NCI-H524 treated with DMSO at 0.1 percent for 48 hours (cell line): Measurements from ENCODE around the gene LGALS9.
A peak's percentile ranks its signal among the peaks of the same experiment; 100 is the strongest.

Experiments used
- DNase-seq: peaks from one replicate; lab custom pipeline; 2025; lab: John Stamatoyannopoulos, UW

The LGALS9 gene

DNA sequence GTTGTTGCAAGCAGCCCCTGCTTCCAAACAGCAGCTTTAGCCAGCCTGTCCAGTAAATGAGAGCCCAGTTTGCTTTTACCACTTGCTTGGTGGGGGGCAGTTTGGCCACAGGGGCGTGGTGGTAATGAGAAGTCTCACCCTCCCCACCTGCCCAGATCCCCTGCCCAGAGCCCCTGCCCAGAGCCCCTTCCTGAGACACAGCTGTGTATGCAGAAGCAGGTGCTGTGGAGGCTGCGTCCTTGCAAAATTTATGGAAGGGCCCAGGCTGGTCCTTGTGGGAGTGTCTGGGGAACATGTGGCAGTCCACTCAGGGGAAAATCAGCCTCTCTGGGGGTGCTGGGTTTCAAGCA, 27.6 kb upstream of the LGALS9 start:
- no peak for DNase-seq

DNA sequence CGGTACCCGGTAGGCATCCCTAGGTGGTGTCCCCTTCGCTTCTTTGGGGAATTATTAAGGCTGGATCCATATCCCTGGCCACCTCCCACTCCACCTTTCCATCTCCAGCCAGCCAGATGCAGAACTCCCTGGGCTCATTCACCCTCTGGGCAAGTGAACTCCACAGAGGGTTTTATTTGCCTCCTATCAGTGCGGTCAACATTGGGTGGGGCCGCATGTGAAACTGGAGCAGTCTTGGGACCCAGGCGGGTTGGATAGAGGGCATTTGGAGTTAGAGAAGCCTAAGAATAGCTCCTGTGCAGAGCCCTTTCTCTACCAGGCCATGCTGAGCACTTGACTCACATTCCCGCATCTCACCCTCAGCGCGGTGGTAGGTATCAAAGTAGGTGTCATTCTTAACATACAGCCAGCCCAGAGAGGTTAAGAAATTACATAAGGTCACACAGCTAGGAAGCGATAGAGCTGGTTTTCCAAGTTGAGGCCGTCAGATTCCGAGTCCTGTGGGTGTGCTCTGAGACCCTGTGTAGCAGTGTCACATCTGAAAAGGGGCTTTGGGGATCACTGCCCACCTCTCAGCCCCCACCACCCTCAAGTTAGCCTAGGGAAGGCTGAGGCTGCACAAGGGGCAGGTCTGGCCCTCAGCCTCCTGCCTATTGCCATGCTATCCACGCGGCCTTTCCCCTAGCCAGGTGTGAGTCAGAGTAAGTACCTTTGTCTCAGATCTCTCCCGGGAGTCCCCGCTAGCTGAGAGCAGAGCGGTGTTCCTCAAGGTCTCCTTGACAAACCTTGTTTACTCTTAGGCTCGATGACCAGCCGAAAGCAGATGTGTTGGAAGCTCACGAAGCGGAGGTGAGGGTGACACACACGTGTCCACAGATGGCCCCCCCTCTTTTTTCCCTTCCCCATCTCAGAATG, 26.9 kb upstream of the LGALS9 start:
- DNase-seq: no peak

DNA sequence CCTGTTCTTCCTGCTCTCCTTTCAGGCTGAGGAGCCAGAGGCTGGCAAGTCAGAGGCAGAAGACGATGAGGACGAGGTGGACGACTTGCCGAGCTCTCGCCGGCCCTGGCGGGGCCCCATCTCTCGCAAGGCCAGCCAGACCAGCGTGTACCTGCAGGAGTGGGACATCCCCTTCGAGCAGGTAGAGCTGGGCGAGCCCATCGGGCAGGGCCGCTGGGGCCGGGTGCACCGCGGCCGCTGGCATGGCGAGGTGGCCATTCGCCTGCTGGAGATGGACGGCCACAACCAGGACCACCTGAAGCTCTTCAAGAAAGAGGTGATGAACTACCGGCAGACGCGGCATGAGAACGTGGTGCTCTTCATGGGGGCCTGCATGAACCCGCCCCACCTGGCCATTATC, 25.6 kb upstream of the LGALS9 start:
- DNase-seq: no peak

GRCh38 chr17:27607521-27608091, 23.4 kb upstream of the LGALS9 start:
- DNase-seq: no peak

- no peak for DNase-seq
Measured at GRCh38 chr17:27608328-27609230, 22.4 kb upstream of the LGALS9 start.

GRCh38 chr17:27609611-27610303, 21.2 kb upstream of the LGALS9 start:
- DNase-seq: no peak

DNA sequence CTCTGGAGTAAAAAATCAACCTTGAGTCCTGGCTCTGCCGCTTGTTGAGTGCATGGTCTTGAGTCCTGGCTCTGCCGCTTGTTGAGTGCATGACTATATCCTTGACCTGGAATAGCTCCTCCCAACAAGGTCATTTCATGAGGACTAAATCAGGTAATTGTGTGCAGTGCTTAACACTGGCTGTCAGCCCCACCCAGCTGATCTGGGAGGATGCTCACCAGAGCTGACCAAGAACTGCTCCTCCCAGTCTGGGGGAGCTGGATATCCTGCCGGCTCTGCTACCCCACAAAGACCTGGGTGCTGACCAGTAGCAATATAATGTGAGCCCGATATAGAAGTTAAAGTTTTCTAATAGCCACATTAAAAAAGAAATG, 20.7 kb upstream of the LGALS9 start:
- DNase-seq: no peak

GRCh38 chr17:27612160-27612770, 18.7 kb upstream of the LGALS9 start:
- DNase-seq: no peak

DNA sequence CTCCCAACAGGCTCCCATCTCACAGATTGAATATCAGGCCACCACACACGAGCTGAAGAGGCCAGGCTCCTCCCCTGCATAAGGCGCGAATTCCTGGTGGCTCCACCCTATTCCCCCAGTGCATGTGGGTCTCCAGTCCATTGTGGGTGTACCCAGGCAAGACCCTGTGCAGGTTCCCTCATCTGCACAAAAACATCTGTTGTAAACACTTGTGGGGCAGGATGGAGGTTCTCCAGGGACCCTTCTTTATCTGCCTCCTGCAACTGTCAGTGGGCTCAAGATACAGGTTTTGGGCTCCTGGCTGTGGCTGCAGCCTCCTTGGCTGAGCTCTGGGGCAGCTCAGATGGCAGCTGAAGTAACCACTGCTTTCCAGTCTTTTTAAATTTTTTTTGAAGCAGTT, 17.6 kb upstream of the LGALS9 start:
- no peak for DNase-seq

- DNase-seq: no peak
Measured at GRCh38 chr17:27615121-27615520, 15.9 kb upstream of the LGALS9 start.

GRCh38 chr17:27616414-27616813, 14.6 kb upstream of the LGALS9 start:
- DNase-seq: no peak

GRCh38 chr17:27618417-27618816, 12.6 kb upstream of the LGALS9 start:
- DNase-seq: no peak

DNA sequence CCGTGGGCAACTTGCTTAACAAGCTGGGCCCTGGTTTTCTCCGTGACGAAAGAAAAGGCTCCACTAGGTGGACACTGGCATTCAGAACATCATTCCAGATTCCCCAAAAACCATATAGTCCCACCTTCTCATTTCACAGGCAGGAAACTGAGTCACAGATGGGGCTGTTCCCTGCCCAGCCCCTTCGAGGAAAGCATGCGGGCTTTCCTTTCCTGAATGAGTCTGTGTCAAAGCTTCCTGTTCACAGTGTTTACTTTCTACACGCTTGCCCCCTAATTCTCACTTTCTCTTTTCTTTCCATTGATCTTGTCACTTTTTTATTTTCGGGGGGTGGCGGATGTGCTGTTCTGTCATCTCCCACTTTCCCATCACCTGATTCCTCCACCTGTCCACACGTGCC, 10.3 kb upstream of the LGALS9 start:
- DNase-seq: no peak

DNA sequence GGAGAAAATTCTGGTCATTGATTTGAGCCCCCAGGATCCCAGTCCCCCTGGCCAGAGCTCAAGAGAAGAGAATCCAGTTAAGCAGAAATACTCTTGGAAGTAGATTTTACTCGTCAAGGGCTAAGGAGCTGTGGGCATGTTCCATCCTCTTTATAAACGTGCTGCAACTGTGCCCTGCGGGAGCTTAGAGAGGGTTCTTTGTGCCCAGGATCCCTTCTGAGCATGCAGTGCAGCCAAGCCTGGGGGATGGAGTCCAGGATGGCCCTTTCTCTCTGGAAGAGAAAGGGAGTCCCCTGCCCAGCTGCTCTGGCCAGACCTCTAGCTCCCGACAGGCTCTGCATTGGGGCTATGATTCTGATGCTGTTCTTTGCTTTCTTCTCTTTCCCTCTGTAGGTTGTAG, 9.5 kb upstream of the LGALS9 start:
- DNase-seq: no peak

- DNase-seq: no peak
Measured at GRCh38 chr17:27621942-27622559, 8.9 kb upstream of the LGALS9 start.

DNA sequence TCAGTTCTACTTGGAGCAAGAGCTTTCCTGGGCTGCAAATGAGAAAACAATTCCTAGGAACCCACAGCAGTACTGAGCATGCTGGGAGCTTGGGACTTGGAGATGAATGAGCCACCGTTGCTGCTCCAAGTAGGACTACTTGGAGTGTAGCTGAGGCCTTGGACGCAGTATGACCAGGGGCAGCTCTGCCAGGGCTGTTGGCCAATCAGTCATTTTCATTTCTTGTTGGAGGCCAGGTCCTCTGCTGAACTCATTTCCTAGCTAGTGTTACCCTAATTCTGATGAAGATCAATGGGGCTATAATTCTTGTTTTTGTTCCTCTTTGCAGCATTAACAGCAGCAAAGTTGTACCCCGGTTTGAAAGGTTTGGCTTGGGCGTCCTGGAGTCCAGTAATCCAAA, 8.0 kb upstream of the LGALS9 start:
- no peak for DNase-seq

DNA sequence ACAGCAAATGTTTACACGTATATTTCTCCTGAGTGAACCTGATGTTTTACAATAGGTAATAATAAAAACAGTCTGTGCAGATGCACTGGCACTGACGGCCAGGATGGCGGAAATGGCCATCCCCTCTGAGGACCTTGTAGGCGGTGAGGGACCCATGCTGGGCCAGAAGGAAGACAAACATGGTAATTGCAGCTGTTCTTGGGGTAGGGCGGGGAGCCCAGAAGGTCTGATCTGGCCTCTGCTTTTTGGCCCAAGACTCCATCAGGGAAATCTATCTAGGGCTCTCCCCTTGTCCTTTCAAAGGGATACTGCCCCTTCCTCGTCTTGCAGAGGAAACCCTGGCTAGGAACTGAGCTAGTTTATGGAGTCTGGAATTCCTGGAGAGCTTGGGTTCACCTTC, 7.4 kb upstream of the LGALS9 start:
- DNase-seq: no peak

DNA sequence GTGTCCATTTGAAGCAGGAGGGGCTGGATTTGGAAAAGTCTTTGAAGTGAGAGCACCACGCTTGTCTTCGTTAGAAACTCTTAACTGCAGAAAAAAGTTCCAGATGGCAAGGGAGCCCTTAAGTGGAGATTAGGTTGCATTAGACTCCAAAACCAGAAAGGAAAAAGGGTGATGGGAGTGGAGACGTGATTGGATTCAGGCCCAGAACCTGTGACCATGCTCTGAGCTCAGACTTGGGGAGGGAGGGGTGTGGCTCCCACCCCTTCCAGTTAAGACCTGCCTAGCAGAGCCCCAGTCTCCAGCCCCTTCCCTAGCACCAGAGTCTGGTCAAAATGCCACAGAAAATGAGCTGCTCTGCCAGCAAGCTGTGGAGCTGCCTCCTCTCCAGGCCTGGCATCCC, 6.4 kb upstream of the LGALS9 start:
- peak; percentile 98 for DNase-seq

DNA sequence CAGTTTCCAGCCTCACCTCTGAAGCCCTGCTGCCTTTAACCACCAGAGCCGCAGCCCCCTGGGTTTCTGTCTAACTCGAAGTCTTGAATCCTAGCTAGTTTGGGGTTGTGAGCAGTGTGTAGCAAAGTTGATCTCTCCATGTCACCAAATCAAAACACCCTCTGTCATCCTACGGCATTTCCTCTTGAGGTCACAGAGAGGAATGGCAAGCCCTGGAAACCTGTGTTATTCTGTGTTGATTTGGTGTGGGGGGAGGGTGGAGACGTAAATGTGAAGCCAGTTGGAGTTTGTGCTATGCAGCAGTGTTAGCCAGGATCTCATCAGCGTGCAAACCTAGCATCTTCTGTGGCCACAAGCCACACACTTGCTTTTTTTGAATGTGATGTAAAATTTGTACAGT, 5.1 kb upstream of the LGALS9 start:
- no peak for DNase-seq

DNA sequence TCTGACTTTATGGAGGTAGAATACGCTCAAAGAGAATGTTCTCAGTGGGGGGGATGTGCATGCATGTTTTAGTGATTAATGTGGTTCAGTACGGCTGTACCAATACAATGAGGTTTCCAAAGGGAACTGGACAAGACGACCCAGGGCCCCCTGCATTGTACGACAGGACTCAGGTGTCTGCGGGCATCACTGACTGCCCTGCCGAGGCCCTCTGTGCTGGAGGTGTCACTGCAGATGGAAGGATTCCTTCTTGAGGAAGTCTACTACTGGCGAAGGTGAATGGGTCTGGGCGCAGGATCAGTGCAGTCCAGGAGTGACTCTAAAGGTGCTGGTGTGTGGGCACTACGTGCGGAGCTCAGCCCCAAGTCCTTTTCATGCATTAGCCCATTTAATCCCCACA, 3.5 kb upstream of the LGALS9 start:
- no peak for DNase-seq

GRCh38 chr17:27628376-27628775, 2.6 kb upstream of the LGALS9 start:
- no peak for DNase-seq
